Caco-2 (cell line): Measurements from ENCODE around the gene NUDT3. TPM values are rescaled to one million over a fixed set of nuclear protein-coding genes. Genes with fewer than 3 reads are reported as not detected.

Experiments
- BruUV-seq: library from RNA; stranded (reverse); fragments of 400-500 nt; replicated peaks from 2 replicates; lab custom pipeline; 2021; lab: Mats Ljungman, UMichigan
- CTCF ChIA-PET: fragments of 300-600 bp; sonication (Branson Sonifier 250); formaldehyde crosslinking; loops from one replicate; lab custom pipeline; 2022; ENCODE audit warnings: antibody characterized with exemption; lab: Charles Lee
- POLR2A ChIA-PET: fragments of 300-600 bp; sonication (Branson Sonifier 250); formaldehyde crosslinking; loops from one replicate; lab custom pipeline; 2022; ENCODE audit warnings: antibody characterized with exemption; lab: Charles Lee
- DNase-seq, 2 experiments: peaks; one replicate each; pipeline versions ENCODE4 v3.0.0 to v3.0.0-alpha.2; 2020 to 2022
- H3K27me3 ChIP-seq: replicated peaks from 2 replicates; pipeline ENCODE4 v1.6.0; 2011; ENCODE audit warnings: low read length; ENCODE audit not compliant: control insufficient read depth, insufficient read depth
- H3K36me3 ChIP-seq: 2 replicates; pipeline ENCODE4 v1.5.1; 2011; ENCODE audit warnings: low read length; ENCODE audit not compliant: control insufficient read depth, insufficient read depth
- H3K4me1 ChIP-seq: fragments of 250-450 bp; sonication (Bioruptor Pico); 2 replicates; pipeline ENCODE4 v1.5.1; 2020; ENCODE audit warnings: mild to moderate bottlenecking
- H3K4me3 ChIP-seq: 2 replicates; pipeline ENCODE4 v1.5.1; 2011; ENCODE audit warnings: low read depth, mild to moderate bottlenecking, control low read depth, low read length
- H3K9me3 ChIP-seq: fragments of 250-450 bp; sonication (Bioruptor Pico); 2 replicates; pipeline ENCODE4 v1.5.1; 2020; ENCODE audit warnings: mild to moderate bottlenecking, moderate library complexity
- H3K27ac Mint-ChIP-seq: one replicate; pipeline ENCODE4 v1.8.0; 2022; ENCODE audit warnings: mixed read lengths; ENCODE audit not compliant: unreplicated experiment
- H3K27me3 Mint-ChIP-seq: one replicate; pipeline ENCODE4 v1.8.0; 2022; ENCODE audit warnings: mixed read lengths; ENCODE audit not compliant: insufficient read depth, unreplicated experiment
- H3K36me3 Mint-ChIP-seq: one replicate; pipeline ENCODE4 v1.8.0; 2022; ENCODE audit warnings: mild to moderate bottlenecking, mixed read lengths; ENCODE audit not compliant: insufficient read depth, unreplicated experiment
- H3K4me1 Mint-ChIP-seq: one replicate; pipeline ENCODE4 v1.8.0; 2022; ENCODE audit warnings: low read depth, mixed read lengths; ENCODE audit not compliant: unreplicated experiment
- H3K4me3 Mint-ChIP-seq: one replicate; pipeline ENCODE4 v1.8.0; 2022; ENCODE audit warnings: mild to moderate bottlenecking, moderate library complexity, mixed read lengths; ENCODE audit not compliant: unreplicated experiment
- H3K9me3 Mint-ChIP-seq: one replicate; pipeline ENCODE4 v1.8.0; 2022; ENCODE audit warnings: mixed read lengths; ENCODE audit not compliant: unreplicated experiment
- CTCF ChIP-seq, 2 experiments: fragments of 200-600 bp in 1 of 2; IDR thresholded peaks; 1 replicate in 1 of 2; 2 replicates in 1 of 2; pipeline versions ENCODE4 v1.5.1 to v1.8.0; 2011 to 2022; ENCODE audit warnings: antibody characterized with exemption in 1 of 2, control low read depth in 1 of 2, inconsistent platforms in 1 of 2, low read depth in 1 of 2, low read length in 1 of 2, mild to moderate bottlenecking in 1 of 2, moderate library complexity in 1 of 2; ENCODE audit not compliant: insufficient read depth in 1 of 2, severe bottlenecking in 1 of 2, unreplicated experiment in 1 of 2
- intact Hi-C: fragments of 100-400 bp; cut with micrococcal nuclease; formaldehyde crosslinking; loops from one replicate; pipeline ENCODE4 v1.10.0; 2022; ENCODE audit not compliant: unreplicated experiment
- total RNA-seq: library from RNA; stranded (reverse); gene quantifications from 2 replicates; pipeline ENCODE4 v1.2.3, GENCODE V29; 2022

Gene NUDT3
- total RNA-seq, 1 experiment from 2014 or later: 22.9 TPM

GRCh38 chr6:34342247-34342646 is 50.2 kb downstream of the NUDT3 start:
- Mint-ChIP-seq H3K4me1 (peaks cover 20% of the 10 kb centered on the region), H3K27ac (no peak overlapping the region), H3K4me3 (no peak overlapping the region), H3K36me3 (no peaks in the 10 kb centered on the region), H3K27me3 (no peaks in the 10 kb centered on the region), H3K9me3 (no peaks in the 10 kb centered on the region)
- DNase-seq: no peak
- no peaks in the 10 kb centered on the region for H3K9me3 ChIP-seq
- no peaks in the 10 kb centered on the region for H3K4me1 ChIP-seq
- peaks cover 1% of the 10 kb centered on the region for H3K36me3 ChIP-seq
- ChIA-PET CTCF (interaction anchor here (0.6 kb wide), 1 partner anchor 8 kb away, joined by 4 read pairs; no protein-coding TSS in a partner anchor), POLR2A (no interaction called here)
- no TSS peak for BruUV-seq
- intact Hi-C loops: no loop called here
- TF ChIP-seq CTCF (IDR thresholded peaks at IDR 0.05; ENCODE audit: insufficient read depth in 1 of 2, low read depth in 1 of 2, low read length in 1 of 2, severe bottlenecking in 1 of 2, unreplicated experiment in 1 of 2): no peak
- H3K4me3 ChIP-seq: no peak overlapping the region
- no peaks in the 10 kb centered on the region for H3K27me3 ChIP-seq

- no peaks in the 10 kb centered on the region for H3K27me3 Mint-ChIP-seq
- no TSS peak for BruUV-seq
- peaks cover 1% of the 10 kb centered on the region for H3K36me3 ChIP-seq
- intact Hi-C loops: no loop called here
- no peaks in the 10 kb centered on the region for H3K27me3 ChIP-seq
- no peak for DNase-seq
- no peaks in the 10 kb centered on the region for H3K9me3 ChIP-seq
- H3K27ac Mint-ChIP-seq: no peak overlapping the region
- ChIA-PET CTCF (interaction anchor here (0.5 kb wide), 1 partner anchor 90 kb away, joined by 4 read pairs; no protein-coding TSS in a partner anchor), POLR2A (no interaction called here)
- peaks cover 20% of the 10 kb centered on the region for H3K4me1 Mint-ChIP-seq
- no peak overlapping the region for H3K4me3 ChIP-seq
- H3K4me3 Mint-ChIP-seq: no peak overlapping the region
- no peaks in the 10 kb centered on the region for H3K9me3 Mint-ChIP-seq
- TF ChIP-seq CTCF (IDR thresholded peaks at IDR 0.05; ENCODE audit: insufficient read depth in 1 of 2, low read depth in 1 of 2, low read length in 1 of 2, severe bottlenecking in 1 of 2, unreplicated experiment in 1 of 2): no peak
- H3K4me1 ChIP-seq: no peaks in the 10 kb centered on the region
- H3K36me3 Mint-ChIP-seq: no peaks in the 10 kb centered on the region
These were observed 50.9 kb downstream of the NUDT3 start for GRCh38 chr6:34341481-34341971.

GRCh38 chr6:34340906-34341480 is 51.5 kb downstream of the NUDT3 start:
- no peaks in the 10 kb centered on the region for H3K27me3 ChIP-seq
- H3K27me3 Mint-ChIP-seq: no peaks in the 10 kb centered on the region
- H3K4me3 ChIP-seq: no peak overlapping the region
- ChIA-PET CTCF (interaction anchor here (0.5 kb wide), 1 partner anchor 90 kb away, joined by 4 read pairs; no protein-coding TSS in a partner anchor), POLR2A (no interaction called here)
- DNase-seq: no peak
- intact Hi-C loops: no loop called here
- peaks cover 1% of the 10 kb centered on the region for H3K36me3 ChIP-seq
- no peaks in the 10 kb centered on the region for H3K9me3 Mint-ChIP-seq
- no peaks in the 10 kb centered on the region for H3K36me3 Mint-ChIP-seq
- H3K9me3 ChIP-seq: no peaks in the 10 kb centered on the region
- BruUV-seq: no TSS peak
- H3K4me1 ChIP-seq: no peaks in the 10 kb centered on the region
- H3K4me1 Mint-ChIP-seq: peaks cover 20% of the 10 kb centered on the region
- H3K4me3 Mint-ChIP-seq: no peak overlapping the region
- no peak overlapping the region for H3K27ac Mint-ChIP-seq
- TF ChIP-seq CTCF (IDR thresholded peaks at IDR 0.05; ENCODE audit: insufficient read depth in 1 of 2, low read depth in 1 of 2, low read length in 1 of 2, severe bottlenecking in 1 of 2, unreplicated experiment in 1 of 2): no peak
